ENCODE results near the gene OCIAD2. TPM values are rescaled to one million over a fixed set of nuclear protein-coding genes. Genes with fewer than 3 reads are reported as not detected.

OCIAD2 gene
- total and polyA plus RNA-seq, 2 experiments from 2014 or later: 1.7 to 35.0 TPM

- peaks cover 21% of the 10 kb centered on the region for H3K4me1 ChIP-seq (ENCODE audit: insufficient read depth)
- TF ChIP-seq EZH2phosphoT487 (IDR thresholded peaks at IDR 0.05; ENCODE audit: insufficient read depth, low read depth) (no peak), EZH2 (IDR thresholded peaks at IDR 0.05; ENCODE audit: insufficient read depth, poor library complexity, severe bottlenecking) (no peak)
- H3K27ac ChIP-seq: peak overlapping the region; percentile 35; the same call in 1 of the 2 replicates
- no peaks in the 10 kb centered on the region for H3K9me3 ChIP-seq (ENCODE audit: low read depth)
- H3K4me2 ChIP-seq (ENCODE audit: unreplicated experiment): no peak overlapping the region
- no peaks in the 10 kb centered on the region for H3K9me2 ChIP-seq (ENCODE audit: insufficient read depth)
- DNase-seq: peak; percentile 90
- no peaks in the 10 kb centered on the region for H3K36me3 ChIP-seq (ENCODE audit: low read depth)
- no peaks in the 10 kb centered on the region for H3K79me2 ChIP-seq (ENCODE audit: insufficient read depth)
- no peak overlapping the region for H3K9ac ChIP-seq
- H4K20me1 ChIP-seq (ENCODE audit: insufficient read depth): no peaks in the 10 kb centered on the region
- 17 to 22% methylated on average over 6 of the region's 6 CpGs for WGBS, 2 experiments (ENCODE audit: low coverage in 1 of 2, low lambda C conversion rate in 2 of 2, missing lambda C conversion rate in 2 of 2)
- H3F3A ChIP-seq (ENCODE audit: insufficient read depth): peaks cover 25% of the 10 kb centered on the region
- no peak overlapping the region for H2AFZ ChIP-seq
- no peaks in the 10 kb centered on the region for H3K27me3 ChIP-seq (replicated peaks; ENCODE audit: insufficient read depth)
- in situ Hi-C loops (cut with MboI): no loop called here
- H3K4me3 ChIP-seq: no peak overlapping the region
These were observed 6.8 kb upstream of the OCIAD2 start for GRCh38 chr4:48913346-48913745.

- no peaks in the 10 kb centered on the region for H3K27me3 ChIP-seq (replicated peaks; ENCODE audit: insufficient read depth)
- H4K20me1 ChIP-seq (ENCODE audit: insufficient read depth): no peaks in the 10 kb centered on the region
- peaks cover 25% of the 10 kb centered on the region for H3F3A ChIP-seq (ENCODE audit: insufficient read depth)
- peaks cover 21% of the 10 kb centered on the region for H3K4me1 ChIP-seq (ENCODE audit: insufficient read depth)
- H3K4me3 ChIP-seq: no peak overlapping the region
- no peaks in the 10 kb centered on the region for H3K79me2 ChIP-seq (ENCODE audit: insufficient read depth)
- H3K9ac ChIP-seq: no peak overlapping the region
- 71 to 88% methylated on average over 2 of the region's 2 CpGs for WGBS, 2 experiments (ENCODE audit: low coverage in 1 of 2, low lambda C conversion rate in 2 of 2, missing lambda C conversion rate in 2 of 2)
- no peak overlapping the region for H3K27ac ChIP-seq
- no peak for DNase-seq
- no peaks in the 10 kb centered on the region for H3K9me2 ChIP-seq (ENCODE audit: insufficient read depth)
- H3K4me2 ChIP-seq (ENCODE audit: unreplicated experiment): no peak overlapping the region
- no peaks in the 10 kb centered on the region for H3K36me3 ChIP-seq (ENCODE audit: low read depth)
- TF ChIP-seq EZH2phosphoT487 (IDR thresholded peaks at IDR 0.05; ENCODE audit: insufficient read depth, low read depth): no peak
- TF ChIP-seq EZH2 (IDR thresholded peaks at IDR 0.05; ENCODE audit: insufficient read depth, poor library complexity, severe bottlenecking): no peak
- no peak overlapping the region for H2AFZ ChIP-seq
- in situ Hi-C loops (cut with MboI): no loop called here
- no peaks in the 10 kb centered on the region for H3K9me3 ChIP-seq (ENCODE audit: low read depth)
These were observed 5.8 kb upstream of the OCIAD2 start for GRCh38 chr4:48912349-48912748.

- no peaks in the 10 kb centered on the region for H3K27me3 ChIP-seq (replicated peaks; ENCODE audit: insufficient read depth)
- no peak overlapping the region for H3K9ac ChIP-seq
- no peak for DNase-seq
- no peaks in the 10 kb centered on the region for H4K20me1 ChIP-seq (ENCODE audit: insufficient read depth)
- no peaks in the 10 kb centered on the region for H3K9me2 ChIP-seq (ENCODE audit: insufficient read depth)
- peaks cover 25% of the 10 kb centered on the region for H3F3A ChIP-seq (ENCODE audit: insufficient read depth)
- no peak overlapping the region for H3K4me2 ChIP-seq (ENCODE audit: unreplicated experiment)
- no peak overlapping the region for H2AFZ ChIP-seq
- H3K79me2 ChIP-seq (ENCODE audit: insufficient read depth): no peaks in the 10 kb centered on the region
- no peaks in the 10 kb centered on the region for H3K9me3 ChIP-seq (ENCODE audit: low read depth)
- in situ Hi-C loops (cut with MboI): no loop called here
- no peaks in the 10 kb centered on the region for H3K36me3 ChIP-seq (ENCODE audit: low read depth)
- H3K4me1 ChIP-seq (ENCODE audit: insufficient read depth): peaks cover 21% of the 10 kb centered on the region
- no peak overlapping the region for H3K4me3 ChIP-seq
- H3K27ac ChIP-seq: no peak overlapping the region
- TF ChIP-seq EZH2phosphoT487 (IDR thresholded peaks at IDR 0.05; ENCODE audit: insufficient read depth, low read depth) (no peak), EZH2 (IDR thresholded peaks at IDR 0.05; ENCODE audit: insufficient read depth, poor library complexity, severe bottlenecking) (no peak)
These were observed 3.9 kb upstream of the OCIAD2 start for GRCh38 chr4:48910511-48910910.

- no peak overlapping the region for H3K9ac ChIP-seq
- no peaks in the 10 kb centered on the region for H3K9me3 ChIP-seq (ENCODE audit: low read depth)
- H2AFZ ChIP-seq: no peak overlapping the region
- in situ Hi-C loops (cut with MboI): no loop called here
- no peaks in the 10 kb centered on the region for H3K9me2 ChIP-seq (ENCODE audit: insufficient read depth)
- peak overlapping the region; percentile 50 for H3K27ac ChIP-seq
- H3K4me3 ChIP-seq: no peak overlapping the region
- H3K4me1 ChIP-seq (ENCODE audit: insufficient read depth): peaks cover 27% of the 10 kb centered on the region
- peak; percentile 99 for DNase-seq
- H3K36me3 ChIP-seq (ENCODE audit: low read depth): no peaks in the 10 kb centered on the region
- peak overlapping the region; percentile 55 for H3K4me2 ChIP-seq (ENCODE audit: unreplicated experiment)
- TF ChIP-seq EZH2 (IDR thresholded peaks at IDR 0.05; ENCODE audit: insufficient read depth, poor library complexity, severe bottlenecking): no peak
- TF ChIP-seq EZH2phosphoT487 (IDR thresholded peaks at IDR 0.05; ENCODE audit: insufficient read depth, low read depth): no peak
- H4K20me1 ChIP-seq (ENCODE audit: insufficient read depth): no peaks in the 10 kb centered on the region
- WGBS, 2 experiments (ENCODE audit: low coverage in 1 of 2, low lambda C conversion rate in 2 of 2, missing lambda C conversion rate in 2 of 2): 21 to 33% methylated on average over 3 of the region's 3 CpGs
- H3K79me2 ChIP-seq (ENCODE audit: insufficient read depth): no peaks in the 10 kb centered on the region
- peaks cover 25% of the 10 kb centered on the region for H3F3A ChIP-seq (ENCODE audit: insufficient read depth)
- no peaks in the 10 kb centered on the region for H3K27me3 ChIP-seq (replicated peaks; ENCODE audit: insufficient read depth)
These were observed 3.1 kb upstream of the OCIAD2 start for GRCh38 chr4:48909697-48910096.

GRCh38 chr4:48908687-48909086 is 2.1 kb upstream of the OCIAD2 start:
- Histone ChIP-seq H4K20me1 (ENCODE audit: insufficient read depth) (no peaks in the 10 kb centered on the region), H3K27ac (no peak overlapping the region), H3K36me3 (ENCODE audit: low read depth) (no peaks in the 10 kb centered on the region), H3K4me2 (ENCODE audit: unreplicated experiment) (no peak overlapping the region), H3K79me2 (ENCODE audit: insufficient read depth) (no peaks in the 10 kb centered on the region), H3K9me3 (ENCODE audit: low read depth) (no peaks in the 10 kb centered on the region), H3F3A (ENCODE audit: insufficient read depth) (peaks cover 18% of the 10 kb centered on the region), H2AFZ (no peak overlapping the region), H3K27me3 (replicated peaks; ENCODE audit: insufficient read depth) (no peaks in the 10 kb centered on the region), H3K9me2 (ENCODE audit: insufficient read depth) (no peaks in the 10 kb centered on the region), H3K9ac (no peak overlapping the region), H3K4me1 (ENCODE audit: insufficient read depth) (peaks cover 29% of the 10 kb centered on the region), H3K4me3 (no peak overlapping the region)
- DNase-seq: no peak
- in situ Hi-C loops (cut with MboI): no loop called here
- TF ChIP-seq EZH2phosphoT487 (IDR thresholded peaks at IDR 0.05; ENCODE audit: insufficient read depth, low read depth): no peak
- no peak for TF ChIP-seq EZH2 (IDR thresholded peaks at IDR 0.05; ENCODE audit: insufficient read depth, poor library complexity, severe bottlenecking)

All from GM23248 (cell line).